PC-9 (cell line): ENCODE measurements around the gene NEDD8.

Experiments used
- EZH2 ChIP-seq: fragments of 200-600 bp; sonication (generic); IDR thresholded peaks from 2 replicates; pipeline ENCODE4 v1.8.0; 2017; ENCODE audit warnings: antibody characterized with exemption, low read depth
- TF ChIP-seq, protein P1 (sequence below): fragments of 200-600 bp; sonication (generic); conservative IDR thresholded peaks from 2 replicates; pipeline ENCODE4 v1.6.1; 2017; ENCODE audit warnings: mixed run types, antibody characterized with exemption, mild to moderate bottlenecking, moderate library complexity

DNA sequence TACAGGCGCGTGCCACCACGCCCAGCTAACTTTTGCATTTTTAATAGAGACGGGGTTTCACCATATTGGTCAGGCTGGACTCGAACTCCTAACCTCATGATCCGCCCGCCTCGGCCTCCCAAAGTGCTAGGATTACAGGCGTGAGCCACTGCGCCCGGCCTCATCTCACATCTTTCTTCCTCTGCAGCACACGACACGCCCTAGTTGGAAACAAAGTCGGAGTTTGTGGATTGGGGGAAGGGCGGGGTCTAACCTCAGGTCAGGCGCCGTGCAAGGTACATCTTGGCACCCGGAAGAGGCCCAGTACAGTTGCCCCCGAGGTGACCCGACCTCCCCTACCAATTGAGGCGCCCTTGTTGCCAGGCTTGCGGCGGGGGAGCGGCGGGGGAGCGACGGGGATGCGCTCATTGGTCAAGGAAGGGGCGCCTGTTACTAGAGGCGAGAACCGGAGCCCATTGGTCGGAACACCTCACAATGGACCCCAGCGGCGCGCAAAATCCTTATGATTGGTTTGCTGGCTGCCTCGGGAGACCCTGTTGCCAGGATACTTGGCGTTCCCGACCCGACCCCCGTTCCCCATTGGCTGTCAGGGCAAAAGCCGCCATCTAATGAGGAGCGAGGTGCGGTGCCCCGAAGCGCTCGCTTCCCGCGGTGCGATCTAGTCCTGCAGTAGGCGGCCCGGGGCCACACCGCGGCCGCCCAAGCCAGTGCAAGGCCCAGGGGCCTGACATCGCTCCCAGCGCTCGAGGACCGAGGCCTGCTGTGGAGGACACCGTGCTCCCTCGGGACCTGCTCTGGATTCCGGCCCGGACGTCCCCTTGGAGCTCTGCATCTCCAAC is 60.5 kb downstream of the NEDD8 start, which contains the start of gene REC8:
- TF ChIP-seq, protein P1, sequence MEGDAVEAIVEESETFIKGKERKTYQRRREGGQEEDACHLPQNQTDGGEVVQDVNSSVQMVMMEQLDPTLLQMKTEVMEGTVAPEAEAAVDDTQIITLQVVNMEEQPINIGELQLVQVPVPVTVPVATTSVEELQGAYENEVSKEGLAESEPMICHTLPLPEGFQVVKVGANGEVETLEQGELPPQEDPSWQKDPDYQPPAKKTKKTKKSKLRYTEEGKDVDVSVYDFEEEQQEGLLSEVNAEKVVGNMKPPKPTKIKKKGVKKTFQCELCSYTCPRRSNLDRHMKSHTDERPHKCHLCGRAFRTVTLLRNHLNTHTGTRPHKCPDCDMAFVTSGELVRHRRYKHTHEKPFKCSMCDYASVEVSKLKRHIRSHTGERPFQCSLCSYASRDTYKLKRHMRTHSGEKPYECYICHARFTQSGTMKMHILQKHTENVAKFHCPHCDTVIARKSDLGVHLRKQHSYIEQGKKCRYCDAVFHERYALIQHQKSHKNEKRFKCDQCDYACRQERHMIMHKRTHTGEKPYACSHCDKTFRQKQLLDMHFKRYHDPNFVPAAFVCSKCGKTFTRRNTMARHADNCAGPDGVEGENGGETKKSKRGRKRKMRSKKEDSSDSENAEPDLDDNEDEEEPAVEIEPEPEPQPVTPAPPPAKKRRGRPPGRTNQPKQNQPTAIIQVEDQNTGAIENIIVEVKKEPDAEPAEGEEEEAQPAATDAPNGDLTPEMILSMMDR: no peak
- TF ChIP-seq EZH2: no peak
